Measurements from ENCODE around the gene ENPP6.

Gene ENPP6

GRCh38 chr4:184153781-184154180, 63.9 kb downstream of the ENPP6 start:
- no peak for DNase-seq (ENCODE audit: low read depth)
- no peak overlapping the region for H3K4me3 ChIP-seq (ENCODE audit: low read length)
- TF ChIP-seq, protein P1, sequence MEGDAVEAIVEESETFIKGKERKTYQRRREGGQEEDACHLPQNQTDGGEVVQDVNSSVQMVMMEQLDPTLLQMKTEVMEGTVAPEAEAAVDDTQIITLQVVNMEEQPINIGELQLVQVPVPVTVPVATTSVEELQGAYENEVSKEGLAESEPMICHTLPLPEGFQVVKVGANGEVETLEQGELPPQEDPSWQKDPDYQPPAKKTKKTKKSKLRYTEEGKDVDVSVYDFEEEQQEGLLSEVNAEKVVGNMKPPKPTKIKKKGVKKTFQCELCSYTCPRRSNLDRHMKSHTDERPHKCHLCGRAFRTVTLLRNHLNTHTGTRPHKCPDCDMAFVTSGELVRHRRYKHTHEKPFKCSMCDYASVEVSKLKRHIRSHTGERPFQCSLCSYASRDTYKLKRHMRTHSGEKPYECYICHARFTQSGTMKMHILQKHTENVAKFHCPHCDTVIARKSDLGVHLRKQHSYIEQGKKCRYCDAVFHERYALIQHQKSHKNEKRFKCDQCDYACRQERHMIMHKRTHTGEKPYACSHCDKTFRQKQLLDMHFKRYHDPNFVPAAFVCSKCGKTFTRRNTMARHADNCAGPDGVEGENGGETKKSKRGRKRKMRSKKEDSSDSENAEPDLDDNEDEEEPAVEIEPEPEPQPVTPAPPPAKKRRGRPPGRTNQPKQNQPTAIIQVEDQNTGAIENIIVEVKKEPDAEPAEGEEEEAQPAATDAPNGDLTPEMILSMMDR (conservative IDR thresholded peaks at IDR 0.05; ENCODE audit: low read depth, low read length): no peak

DNA sequence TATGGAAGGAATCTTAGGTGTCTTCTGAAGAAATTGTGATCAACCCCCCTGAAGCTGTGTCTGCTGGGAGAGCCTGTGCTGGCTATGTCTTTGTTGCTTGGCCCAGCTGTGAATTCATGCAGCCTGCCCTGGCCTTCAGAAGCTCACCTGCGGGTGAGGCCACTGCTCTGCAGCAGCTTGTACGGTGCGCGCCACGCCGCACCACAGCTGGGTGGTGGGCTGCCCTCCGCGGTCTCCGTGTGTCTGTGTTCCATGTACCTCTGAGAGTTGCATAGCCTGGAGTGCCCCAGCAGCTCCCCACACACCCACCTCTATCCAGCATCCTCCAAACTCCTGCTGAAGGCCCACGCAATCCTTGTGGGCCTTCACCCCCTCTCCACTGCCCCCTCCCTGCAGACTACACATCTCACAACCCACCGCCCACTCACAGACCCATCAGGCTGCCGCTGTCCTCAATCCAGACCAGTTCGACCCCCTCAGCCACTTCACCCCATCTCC, 65.6 kb downstream of the ENPP6 start:
- no peak overlapping the region for H3K4me3 ChIP-seq (ENCODE audit: low read length)
- TF ChIP-seq, protein P1 (conservative IDR thresholded peaks at IDR 0.05; ENCODE audit: low read depth, low read length): no peak
- DNase-seq (ENCODE audit: low read depth): no peak

GRCh38 chr4:184150102-184150839, 67.4 kb downstream of the ENPP6 start:
- TF ChIP-seq, protein P1 (conservative IDR thresholded peaks at IDR 0.05; ENCODE audit: low read depth, low read length): no peak
- H3K4me3 ChIP-seq (ENCODE audit: low read length): no peak overlapping the region
- DNase-seq (ENCODE audit: low read depth): no peak

DNA sequence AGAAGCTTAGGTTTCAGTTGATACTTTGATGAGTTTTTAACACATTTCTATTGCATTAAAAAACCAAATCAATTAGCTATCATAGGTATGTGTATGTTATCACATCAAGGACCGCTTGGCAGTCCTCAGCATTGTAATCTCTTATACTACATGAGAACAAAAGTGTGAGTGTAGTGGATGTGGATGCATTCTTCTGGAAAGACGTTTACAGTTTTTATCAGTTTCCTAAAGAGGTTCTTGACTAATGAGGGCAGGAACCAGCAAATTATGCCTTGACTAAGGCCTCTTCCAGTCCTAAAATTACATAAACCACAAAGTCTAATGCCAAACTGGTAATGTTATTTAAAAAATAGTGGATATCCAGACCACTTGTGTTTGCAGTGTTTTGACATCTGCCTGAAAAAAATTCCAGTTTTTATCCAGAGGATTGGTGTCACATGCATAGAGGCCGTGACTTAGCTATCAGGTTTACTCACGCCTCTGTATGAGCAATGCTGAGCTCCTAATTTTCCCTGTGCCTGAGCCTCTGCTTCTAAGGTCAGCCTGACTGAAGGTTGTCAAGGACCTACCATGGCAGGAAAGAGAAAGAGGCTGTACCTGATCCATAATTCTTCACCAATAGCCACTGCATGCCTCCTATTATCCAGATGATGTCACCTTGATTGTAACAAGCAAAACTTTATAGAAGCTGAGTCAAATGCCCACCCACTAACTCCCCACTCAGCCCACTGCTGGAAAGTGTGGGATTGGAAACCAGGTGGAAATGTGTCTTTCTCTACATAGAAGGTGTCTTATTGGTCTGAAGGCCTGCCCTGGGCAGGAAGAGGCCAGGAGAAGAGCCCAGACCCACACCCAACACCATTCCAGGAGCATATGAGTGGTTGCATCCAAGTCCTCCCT, 68.7 kb downstream of the ENPP6 start:
- TF ChIP-seq, protein P1 (conservative IDR thresholded peaks at IDR 0.05; ENCODE audit: low read depth, low read length): no peak
- DNase-seq (ENCODE audit: low read depth): no peak
- H3K4me3 ChIP-seq (ENCODE audit: low read length): no peak overlapping the region

- H3K4me3 ChIP-seq (ENCODE audit: low read length): no peak overlapping the region
- no peak for DNase-seq (ENCODE audit: low read depth)
- TF ChIP-seq, protein P1 (conservative IDR thresholded peaks at IDR 0.05; ENCODE audit: low read depth, low read length): no peak
Observed at GRCh38 chr4:184147858-184148737, 69.6 kb downstream of the ENPP6 start.

- TF ChIP-seq, protein P1 (conservative IDR thresholded peaks at IDR 0.05; ENCODE audit: low read depth, low read length): no peak
- H3K4me3 ChIP-seq (ENCODE audit: low read length): no peak overlapping the region
- no peak for DNase-seq (ENCODE audit: low read depth)
Observed at GRCh38 chr4:184146951-184147350, 70.7 kb downstream of the ENPP6 start.

Data from retinal pigment epithelial cell (primary cell).